SH-SY5Y (cell line): ENCODE measurements around the gene ABCF3.

Experiments
- GATA2 ChIP-seq: IDR thresholded peaks from 2 replicates; pipeline ENCODE4 v1.6.1; 2011; ENCODE audit warnings: mild to moderate bottlenecking, low read depth, low read length
- GATA3 ChIP-seq: IDR thresholded peaks from 2 replicates; pipeline ENCODE4 v1.6.1; 2011; ENCODE audit warnings: low read depth, mild to moderate bottlenecking, low read length, moderate library complexity

DNA sequence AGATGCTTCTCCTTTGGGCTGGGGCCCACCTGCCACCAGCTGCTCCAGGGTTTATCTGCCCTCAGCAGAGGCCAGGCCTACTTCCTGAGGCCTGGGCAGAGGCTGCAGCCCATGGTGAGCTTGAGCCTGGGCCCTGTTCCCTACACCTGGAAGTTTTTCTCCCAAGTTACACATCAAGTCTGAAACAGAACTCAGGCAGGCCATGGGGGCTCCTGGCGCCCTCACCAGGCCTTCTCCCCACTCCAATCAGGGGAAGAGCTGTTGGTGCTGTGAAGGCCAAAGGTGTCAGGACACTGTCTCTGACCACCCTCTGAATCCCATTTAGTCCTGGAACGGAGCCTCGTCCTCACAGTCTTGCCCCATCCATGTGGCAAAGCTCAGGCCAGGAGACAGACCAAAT lies 50.6 kb downstream of the ABCF3 start:
- TF ChIP-seq GATA2 (no peak), GATA3 (no peak)
